Kidney epithelial cell (primary cell): ENCODE data around the gene CPNE8. TPM values are rescaled to one million over a fixed set of nuclear protein-coding genes. Genes with fewer than 3 reads are reported as not detected.

Experiments
- DNase-seq: peaks from one replicate; pipeline ENCODE4 v3.0.0-alpha.2; 2010; ENCODE audit warnings: low read depth
- H3K27me3 ChIP-seq: 2 replicates; pipeline ENCODE4 v1.6.0; 2011; ENCODE audit warnings: low read length; ENCODE audit not compliant: control insufficient read depth, insufficient read depth
- H3K36me3 ChIP-seq: 2 replicates; pipeline ENCODE4 v1.5.1; 2011; ENCODE audit warnings: low read length; ENCODE audit not compliant: control insufficient read depth, insufficient read depth
- H3K4me3 ChIP-seq: 2 replicates; pipeline ENCODE4 v1.5.1; 2011; ENCODE audit warnings: low read depth, mild to moderate bottlenecking, control low read depth, low read length
- CTCF ChIP-seq: IDR thresholded peaks from 2 replicates; pipeline ENCODE4 v1.5.1; 2011; ENCODE audit warnings: mild to moderate bottlenecking, moderate library complexity, low read length, control low read depth, inconsistent platforms; ENCODE audit not compliant: insufficient read depth, poor library complexity, severe bottlenecking
- total RNA-seq: library from RNA; depleted of rRNA; stranded (reverse); fragments of >200 nt; gene quantifications from 2 replicates; pipeline ENCODE4 v1.2.3, GENCODE V29; 2015

Gene CPNE8
- total RNA-seq, 1 donor from 2014 or later = 8.0 TPM

- TF ChIP-seq CTCF = no peak
These were observed 194.3 kb downstream of the CPNE8 start for GRCh38 chr12:38711054-38711453.

GRCh38 chr12:38708466-38708865 lies 196.9 kb downstream of the CPNE8 start:
- Histone ChIP-seq H3K36me3 (no peaks in the 10 kb centered on the region), H3K4me3 (no peak overlapping the region), H3K27me3 (no peaks in the 10 kb centered on the region)
- no peak for TF ChIP-seq CTCF
- DNase-seq = no peak

More at GRCh38 chr12:38711054-38711453, 194.3 kb downstream of the CPNE8 start:
- DNase-seq = no peak
- H3K27me3 ChIP-seq = no peaks in the 10 kb centered on the region
- no peaks in the 10 kb centered on the region for H3K36me3 ChIP-seq
- H3K4me3 ChIP-seq = no peak overlapping the region

GRCh38 chr12:38707648-38708047 lies 197.7 kb downstream of the CPNE8 start:
- TF ChIP-seq CTCF = no peak

GRCh38 chr12:38697289-38697688 lies 208.1 kb downstream of the CPNE8 start:
- Histone ChIP-seq H3K36me3 (no peaks in the 10 kb centered on the region), H3K4me3 (no peak overlapping the region), H3K27me3 (no peaks in the 10 kb centered on the region)
- no peak for DNase-seq
- TF ChIP-seq CTCF = no peak

More at GRCh38 chr12:38707648-38708047, 197.7 kb downstream of the CPNE8 start:
- no peak for DNase-seq
- Histone ChIP-seq H3K4me3 (no peak overlapping the region), H3K36me3 (no peaks in the 10 kb centered on the region), H3K27me3 (no peaks in the 10 kb centered on the region)

- no peaks in the 10 kb centered on the region for H3K27me3 ChIP-seq
- DNase-seq = no peak
- no peak overlapping the region for H3K4me3 ChIP-seq
- no peaks in the 10 kb centered on the region for H3K36me3 ChIP-seq
- no peak for TF ChIP-seq CTCF
These were observed 210.3 kb downstream of the CPNE8 start for GRCh38 chr12:38695057-38695456.

- Histone ChIP-seq H3K4me3 (no peak overlapping the region), H3K36me3 (no peaks in the 10 kb centered on the region), H3K27me3 (no peaks in the 10 kb centered on the region)
- no peak for DNase-seq
- no peak for TF ChIP-seq CTCF
These were observed 214.2 kb downstream of the CPNE8 start for GRCh38 chr12:38691164-38691563.
